Vagina (tissue), 2 donors: ENCODE results near the gene SLCO2A1. TPM values are rescaled to one million over a fixed set of nuclear protein-coding genes. Genes with fewer than 3 reads are reported as not detected.

Experiments
- DNase-seq, 2 donors: peaks; one replicate each; pipeline ENCODE4 v3.0.0-alpha.2; 2017; ENCODE audit errors: extremely low spot score in 2 of 2
- H3K27ac ChIP-seq: fragments of 200-600 bp; sonication (generic); one replicate; pipeline ENCODE4 v1.5.1; 2019
- H3K27me3 ChIP-seq: fragments of 200-600 bp; sonication (generic); one replicate; pipeline ENCODE4 v1.5.1; 2019
- H3K36me3 ChIP-seq, 2 donors: fragments of 200-600 bp; sonication (generic); one replicate each; pipeline ENCODE4 v1.5.1; 2017 to 2019
- H3K4me1 ChIP-seq: fragments of 200-600 bp; sonication (generic); one replicate; pipeline ENCODE4 v1.5.1; 2019
- H3K4me3 ChIP-seq, 2 donors: fragments of 200-600 bp; sonication (generic); 1 replicate in 1 of 2; 2 replicates in 1 of 2; pipeline ENCODE4 v1.5.1; 2016 to 2019
- H3K9me3 ChIP-seq: fragments of 200-600 bp; sonication (generic); one replicate; pipeline ENCODE4 v1.5.1; 2019
- CTCF ChIP-seq, 3 experiments: fragments of 450-650 bp in 2 of 3; fragments of 200-600 bp in 1 of 3; sonication (generic) in 1 of 3; IDR thresholded peaks; one replicate each; pipeline ENCODE4 v1.5.1; 2017 to 2019; ENCODE audit warnings: antibody characterized with exemption in 3 of 3, mild to moderate bottlenecking in 2 of 3, moderate library complexity in 2 of 3
- POLR2A ChIP-seq, 2 donors: fragments of 450-650 bp; IDR thresholded peaks; one replicate each; pipeline ENCODE4 v1.6.1; 2017; ENCODE audit warnings: antibody characterized with exemption in 2 of 2, mild to moderate bottlenecking in 2 of 2, moderate library complexity in 2 of 2
- POLR2AphosphoS5 ChIP-seq, 2 donors: sonication (generic); formaldehyde crosslinking; IDR thresholded peaks; one replicate each; pipeline ENCODE4 v1.9.0; 2017; ENCODE audit warnings: antibody characterized with exemption in 2 of 2, mild to moderate bottlenecking in 2 of 2, low read depth in 1 of 2; ENCODE audit not compliant: insufficient read depth in 1 of 2
- intact Hi-C: fragments of 100-400 bp; cut with DNase I; formaldehyde crosslinking; loops from one replicate; pipeline ENCODE4 v1.15.1; 2023
- total RNA-seq: library from RNA; depleted of rRNA; stranded (reverse); fragments of >200 nt; gene quantifications from one replicate; pipeline ENCODE4 v1.2.3, GENCODE V29; 2016

SLCO2A1 gene
- total RNA-seq, 1 donor from 2014 or later, result 40.3 TPM

GRCh38 chr3:133955892-133956291 lies 73.8 kb downstream of the SLCO2A1 start:
- H3K27me3 ChIP-seq, result no peaks in the 10 kb centered on the region
- no peaks in the 10 kb centered on the region for H3K36me3 ChIP-seq
- no peak for DNase-seq
- H3K4me1 ChIP-seq, result peaks cover 7% of the 10 kb centered on the region
- TF ChIP-seq POLR2AphosphoS5 (IDR thresholded peaks at IDR 0.05; ENCODE audit: insufficient read depth in 1 of 2, low read depth in 1 of 2), result no peak
- TF ChIP-seq POLR2A (IDR thresholded peaks at IDR 0.05), result no peak
- no peak for TF ChIP-seq CTCF (IDR thresholded peaks at IDR 0.05)
- no peaks in the 10 kb centered on the region for H3K9me3 ChIP-seq
- no peak overlapping the region for H3K4me3 ChIP-seq
- intact Hi-C loops, result no loop called here
- no peak overlapping the region for H3K27ac ChIP-seq

DNA sequence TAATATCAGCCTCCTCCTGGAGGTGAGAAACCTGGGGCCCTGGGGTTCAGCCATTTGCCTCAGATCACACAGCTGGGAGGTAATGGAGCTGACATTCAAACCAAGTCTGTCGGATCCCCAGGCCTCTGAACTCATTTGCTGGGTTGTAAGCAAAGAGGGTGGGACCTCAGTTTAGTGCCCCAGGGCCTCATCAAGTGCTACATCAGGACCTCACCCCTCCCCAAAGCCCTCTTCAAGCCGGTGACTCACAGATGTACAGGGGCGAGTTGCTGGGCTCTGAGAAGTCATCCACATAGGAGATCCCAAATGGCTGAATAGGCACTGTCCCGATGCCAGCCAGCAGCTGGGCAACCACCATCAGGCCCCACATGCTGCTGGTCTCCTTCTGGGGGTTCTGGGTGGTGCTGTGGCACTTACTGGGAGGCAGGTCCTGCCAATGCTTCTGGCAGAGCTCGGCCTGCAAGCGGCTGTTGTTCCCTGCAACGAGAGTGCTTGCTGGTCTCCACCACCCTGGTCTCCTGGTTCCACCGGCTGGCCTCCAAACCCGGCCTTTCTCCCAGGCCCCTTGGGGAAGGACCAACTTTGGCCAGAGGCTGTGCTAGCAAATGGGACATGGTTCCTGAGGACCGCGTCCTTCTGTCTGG lies 74.9 kb downstream of the SLCO2A1 start:
- Histone ChIP-seq H3K4me1 (peaks cover 7% of the 10 kb centered on the region), H3K4me3 (no peak overlapping the region), H3K27ac (no peak overlapping the region), H3K27me3 (no peaks in the 10 kb centered on the region), H3K36me3 (no peaks in the 10 kb centered on the region), H3K9me3 (no peaks in the 10 kb centered on the region)
- no peak for DNase-seq
- TF ChIP-seq POLR2A (IDR thresholded peaks at IDR 0.05) (no peak), CTCF (IDR thresholded peaks at IDR 0.05) (no peak), POLR2AphosphoS5 (IDR thresholded peaks at IDR 0.05; ENCODE audit: insufficient read depth in 1 of 2, low read depth in 1 of 2) (no peak)
- intact Hi-C loops, result no loop called here

DNA sequence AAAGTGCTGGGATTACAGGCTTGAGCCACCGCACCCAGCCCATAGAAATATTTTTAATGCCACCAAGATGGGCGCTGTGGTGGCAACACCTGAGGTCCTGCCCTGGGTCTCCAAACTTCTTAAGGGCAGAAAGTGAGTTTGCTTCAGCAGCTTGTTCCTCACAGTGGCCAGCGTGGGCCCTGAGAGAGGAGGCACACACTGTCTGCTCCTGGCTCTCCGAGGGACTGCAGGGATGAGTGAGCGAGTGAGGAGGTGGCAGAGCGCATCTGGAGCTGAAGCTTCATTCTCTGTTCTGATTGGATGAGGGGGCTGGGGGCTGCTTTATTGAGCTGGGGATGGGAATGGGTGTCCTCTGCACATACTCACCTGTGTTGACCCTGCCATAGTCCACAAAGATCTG lies 76.4 kb downstream of the SLCO2A1 start:
- H3K36me3 ChIP-seq, result no peaks in the 10 kb centered on the region
- H3K27ac ChIP-seq, result no peak overlapping the region
- DNase-seq, result no peak
- H3K27me3 ChIP-seq, result no peaks in the 10 kb centered on the region
- H3K9me3 ChIP-seq, result no peaks in the 10 kb centered on the region
- TF ChIP-seq CTCF (IDR thresholded peaks at IDR 0.05), result no peak
- TF ChIP-seq POLR2AphosphoS5 (IDR thresholded peaks at IDR 0.05; ENCODE audit: insufficient read depth in 1 of 2, low read depth in 1 of 2), result no peak
- TF ChIP-seq POLR2A (IDR thresholded peaks at IDR 0.05), result no peak
- H3K4me1 ChIP-seq, result peaks cover 7% of the 10 kb centered on the region
- intact Hi-C loops, result no loop called here
- H3K4me3 ChIP-seq, result no peak overlapping the region

DNA sequence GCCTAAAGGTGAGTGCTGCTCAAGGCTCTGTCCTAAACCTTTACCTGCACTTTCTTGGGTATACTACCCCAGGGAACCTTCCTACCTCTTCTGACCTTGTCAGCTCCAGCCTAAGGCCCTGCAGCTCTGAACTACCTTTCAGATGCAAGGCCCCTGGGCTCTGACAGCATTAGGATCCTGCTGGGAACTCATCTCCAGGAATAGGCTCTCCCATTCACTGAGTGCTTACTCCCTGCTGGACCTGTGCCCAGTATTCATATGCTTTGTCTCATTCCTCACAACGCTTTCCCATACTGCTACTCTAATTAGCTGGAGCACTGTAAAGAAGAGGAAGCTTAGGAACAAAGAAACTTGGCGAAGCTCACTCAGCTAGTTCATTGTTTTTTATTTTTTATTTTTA lies 80.3 kb downstream of the SLCO2A1 start:
- Histone ChIP-seq H3K27ac (no peak overlapping the region), H3K9me3 (no peaks in the 10 kb centered on the region), H3K36me3 (no peaks in the 10 kb centered on the region), H3K27me3 (no peaks in the 10 kb centered on the region), H3K4me3 (no peak overlapping the region), H3K4me1 (peaks cover 13% of the 10 kb centered on the region)
- DNase-seq, result no peak
- TF ChIP-seq POLR2A (IDR thresholded peaks at IDR 0.05) (no peak), CTCF (IDR thresholded peaks at IDR 0.05) (no peak), POLR2AphosphoS5 (IDR thresholded peaks at IDR 0.05; ENCODE audit: insufficient read depth in 1 of 2, low read depth in 1 of 2) (no peak)
- intact Hi-C loops, result no loop called here

DNA sequence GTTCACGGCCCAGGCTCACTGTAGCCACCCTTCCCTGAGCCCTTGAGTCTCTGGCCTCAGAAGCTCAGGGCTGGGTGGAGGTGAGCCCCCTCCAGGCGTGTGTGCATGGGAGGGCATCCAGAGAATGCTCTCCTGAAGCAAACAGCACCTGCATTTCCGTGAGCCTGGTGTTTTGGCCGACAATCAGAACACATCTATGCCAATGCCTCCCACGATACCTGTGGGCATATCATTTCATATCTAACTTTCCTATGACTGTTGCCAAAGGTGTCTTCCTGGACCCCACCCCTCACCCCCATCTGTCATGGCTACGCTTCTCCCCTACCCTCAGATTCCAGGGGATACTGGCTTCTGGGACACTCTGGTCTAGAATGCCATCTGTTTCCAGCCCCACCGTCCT lies 80.7 kb downstream of the SLCO2A1 start:
- no peak for DNase-seq
- Histone ChIP-seq H3K27me3 (no peaks in the 10 kb centered on the region), H3K36me3 (no peaks in the 10 kb centered on the region), H3K4me1 (peaks cover 18% of the 10 kb centered on the region), H3K9me3 (no peaks in the 10 kb centered on the region), H3K27ac (no peak overlapping the region), H3K4me3 (no peak overlapping the region)
- TF ChIP-seq POLR2A (IDR thresholded peaks at IDR 0.05) (no peak), CTCF (IDR thresholded peaks at IDR 0.05) (no peak), POLR2AphosphoS5 (IDR thresholded peaks at IDR 0.05; ENCODE audit: insufficient read depth in 1 of 2, low read depth in 1 of 2) (no peak)
- intact Hi-C loops, result no loop called here
